Stimulated activated CD4-positive, alpha-beta T cell treated with anti-CD3 and anti-CD28 coated beads, Interleukin-2, amount 100 ng/mL, for 24 hours (primary cell): ENCODE measurements around the gene TSFM.

Experiments used
- DNase-seq, 2 donors: peaks; one replicate each; pipeline ENCODE4 v3.0.0-alpha.2; 2020

The TSFM gene

GRCh38 chr12:57746025-57746424 lies 36.6 kb upstream of the TSFM start:
- no peak for DNase-seq

GRCh38 chr12:57749061-57749460 lies 33.5 kb upstream of the TSFM start:
- no peak for DNase-seq

- DNase-seq: no peak
Measured at GRCh38 chr12:57750561-57751431, 31.8 kb upstream of the TSFM start.

- no peak for DNase-seq
Measured at GRCh38 chr12:57751432-57751787, 31.2 kb upstream of the TSFM start.

- DNase-seq: peak; percentile 97 to 98
Measured at GRCh38 chr12:57751788-57752667, 30.6 kb upstream of the TSFM start, which contains the start of gene CDK4. CDK4 (minus strand) TSS chr12:57752310; CDS start chr12:57751717, 593 bp downstream.

- no peak for DNase-seq
Measured at GRCh38 chr12:57752668-57753000, 30.0 kb upstream of the TSFM start.

- no peak for DNase-seq
Measured at GRCh38 chr12:57753756-57754337, 28.7 kb upstream of the TSFM start.

- peak; percentile 85 to 88 for DNase-seq
Measured at GRCh38 chr12:57754411-57755193, 28.0 kb upstream of the TSFM start, which contains the start of gene MARCHF9. MARCHF9 (plus strand) TSS chr12:57755103; CDS start chr12:57755529, 426 bp downstream.

GRCh38 chr12:57755194-57755453 lies 27.5 kb upstream of the TSFM start:
- no peak for DNase-seq

GRCh38 chr12:57755454-57756372 lies 26.9 kb upstream of the TSFM start:
- DNase-seq: peak in 1 of 2 donors; percentile 43

GRCh38 chr12:57756406-57757341 lies 25.9 kb upstream of the TSFM start:
- DNase-seq: peak; percentile 77 to 79

- no peak for DNase-seq
Measured at GRCh38 chr12:57757771-57758170, 24.8 kb upstream of the TSFM start.

- no peak for DNase-seq
Measured at GRCh38 chr12:57758552-57759359, 23.8 kb upstream of the TSFM start.

GRCh38 chr12:57759360-57759980 lies 23.1 kb upstream of the TSFM start:
- peak in 1 of 2 donors; percentile 44 for DNase-seq

- DNase-seq: no peak
Measured at GRCh38 chr12:57760347-57760982, 22.1 kb upstream of the TSFM start.

GRCh38 chr12:57761391-57761998 lies 21.1 kb upstream of the TSFM start:
- DNase-seq: no peak

- no peak for DNase-seq
Measured at GRCh38 chr12:57762463-57762862, 20.1 kb upstream of the TSFM start.
